ENCODE data around the gene TTLL13. TPM values are rescaled to one million over a fixed set of nuclear protein-coding genes. Genes with fewer than 3 reads are reported as not detected.
A peak's percentile ranks its signal among the peaks of the same experiment; 100 is the strongest.

Gene TTLL13
- total and polyA plus RNA-seq, 2 of the 8 experiments (the other 6 are each of a cell fraction or from before 2014, with no cell fraction given): 0.03 TPM; not detected in 1

- Histone ChIP-seq H3K4me3 (ENCODE audit: extremely low read depth in 1 of 4, insufficient read depth in 2 of 4, low read depth in 3 of 4, low read length in 4 of 4) (no peak overlapping the region), H3K23me2 (ENCODE audit: low read depth, low read length) (peaks cover 5% of the 10 kb centered on the region), H3K4me1 (replicated peaks in 1 of 4; ENCODE audit: control insufficient read depth in 3 of 4, insufficient read depth in 4 of 4, low read length in 3 of 4) (peaks cover 0 to 6% (median under 1%) of the 10 kb centered on the region in 4 experiments; a peak in 4 of 7 replicates), H2BK15ac (ENCODE audit: low read length) (no peak overlapping the region), H2BK5ac (ENCODE audit: low read depth, low read length) (no peak overlapping the region), H3K9me3 (ENCODE audit: insufficient read depth in 2 of 2, low read depth in 1 of 2, low read length in 1 of 2) (no peaks in the 10 kb centered on the region), H4K91ac (replicated peaks; ENCODE audit: insufficient read length, low read length) (no peak overlapping the region), H3K79me2 (ENCODE audit: control insufficient read depth in 1 of 2, insufficient read depth in 2 of 2, low read length in 2 of 2) (no peaks in the 10 kb centered on the region), H3K56ac (replicated peaks; ENCODE audit: insufficient read length, low read depth, low read length) (no peak overlapping the region), H2BK12ac (ENCODE audit: low read depth, low read length) (no peak overlapping the region), H3K79me1 (ENCODE audit: low read depth, low read length) (peaks cover 6% of the 10 kb centered on the region), H3K27me3 (replicated peaks in 1 of 4; ENCODE audit: control insufficient read depth in 3 of 4, extremely low read depth in 1 of 4, insufficient read depth in 3 of 4, low read length in 3 of 4) (no peaks in the 10 kb centered on the region), H4K8ac (ENCODE audit: extremely low read depth, insufficient read depth, low read length) (no peak overlapping the region), H3K27ac (ENCODE audit: low read depth, low read length) (no peak overlapping the region), H3K14ac (ENCODE audit: insufficient read length) (no peak overlapping the region), H3K36me3 (ENCODE audit: control insufficient read depth in 2 of 4, insufficient read depth in 4 of 4, low read length in 3 of 4) (peaks cover 7 to 31% (median 21%) of the 10 kb centered on the region in 4 experiments; a peak in 6 of 8 replicates), H3K4me2 (ENCODE audit: insufficient read depth in 1 of 2, low read depth in 2 of 2, low read length in 2 of 2) (no peak overlapping the region), H2BK20ac (ENCODE audit: low read length) (no peak overlapping the region), H2AFZ (ENCODE audit: low read length) (no peak overlapping the region), H2BK120ac (replicated peaks; ENCODE audit: low read depth, low read length) (no peak overlapping the region), H4K20me1 (replicated peaks in 1 of 2; ENCODE audit: control insufficient read depth in 1 of 2, insufficient read depth in 2 of 2, low read length in 2 of 2) (peaks cover 0 to 6% of the 10 kb centered on the region in 2 experiments), H3K4ac (replicated peaks; ENCODE audit: insufficient read length, low read depth, low read length) (no peak overlapping the region), H3K9ac (replicated peaks in 1 of 4; ENCODE audit: extremely low read depth in 1 of 4, low read depth in 3 of 4, low read length in 3 of 4) (no peak overlapping the region), H2AK5ac (ENCODE audit: low read depth, low read length) (no peak overlapping the region), H3K18ac (ENCODE audit: extremely low read depth, low read length) (no peak overlapping the region), H3K23ac (ENCODE audit: insufficient read length) (no peak overlapping the region), H4K5ac (ENCODE audit: insufficient read length, low read depth, low read length) (no peak overlapping the region)
- 86% methylated on average over 12 of the region's 12 CpGs; no CpG with 5 or more reads in 1 of the 2 experiments for WGBS, 2 experiments (ENCODE audit: extremely low coverage in 1 of 2, insufficient coverage in 1 of 2, insufficient read length in 1 of 2, insufficient replicate concordance in 2 of 2, low coverage in 1 of 2, low lambda C conversion rate in 2 of 2, missing lambda C conversion rate in 1 of 2)
- POLR2A ChIA-PET (ENCODE audit: partially characterized antibody): interaction anchor here (0.7 to 2.9 kb wide), 3 partner anchors 10 to 87 kb away, joined by 3 to 10 read pairs (median 4); no protein-coding TSS in a partner anchor
- FAIRE-seq: no peak
- CTCF ChIA-PET (ENCODE audit: partially characterized antibody): interaction anchor here (0.7 to 4.6 kb wide), 5 partner anchors 8 to 89 kb away, joined by 3 to 47 read pairs (median 6); no protein-coding TSS in a partner anchor
- no peak for DNase-seq (ENCODE audit: low read depth in 1 of 2, low spot score in 2 of 2)
- TF ChIP-seq HDAC2 (IDR thresholded peaks at IDR 0.05; ENCODE audit: borderline replicate concordance in 1 of 2, low read depth in 2 of 2, low read length in 2 of 2): no peak
- no peak for TF ChIP-seq TBP (IDR thresholded peaks at IDR 0.05; ENCODE audit: low read depth, low read length)
- TF ChIP-seq KDM5A (IDR thresholded peaks at IDR 0.05; ENCODE audit: low read length): no peak
- TF ChIP-seq ZNF274 (IDR thresholded peaks at IDR 0.05; ENCODE audit: borderline replicate concordance, extremely low read depth, low read length): no peak
- no peak for TF ChIP-seq TCF12 (IDR thresholded peaks at IDR 0.05; ENCODE audit: low read depth, low read length)
- 0 out of 2 replicates have a peak, but pooled peaks have one; percentile 30 for TF ChIP-seq POLR2AphosphoS5 (IDR thresholded peaks at IDR 0.05; ENCODE audit: low read depth, low read length)
These were observed 19.3 kb upstream of the TTLL13 start for GRCh38 chr15:90230071-90230494.
